Loucy (cell line): Measurements from ENCODE around the gene SCRG1.

ENCODE experiments used
- H2AFZ ChIP-seq: fragments of 200-600 bp; sonication (generic); 2 replicates; pipeline ENCODE4 v1.6.0; 2016; ENCODE audit warnings: antibody characterized with exemption, mild to moderate bottlenecking, low read length, moderate library complexity
- H3F3A ChIP-seq: fragments of 200-600 bp; 2 replicates; pipeline ENCODE4 v1.6.0; 2016; ENCODE audit warnings: antibody characterized with exemption, low read depth, mild to moderate bottlenecking
- H3K27me3 ChIP-seq: fragments of 200-600 bp; sonication (generic); 2 replicates; pipeline ENCODE4 v1.6.1; 2014; ENCODE audit warnings: low read length, mild to moderate bottlenecking; ENCODE audit not compliant: insufficient read depth, poor library complexity, severe bottlenecking
- H3K36me3 ChIP-seq: fragments of 200-600 bp; sonication (generic); 2 replicates; pipeline ENCODE4 v1.6.1; 2016; ENCODE audit warnings: low read length; ENCODE audit not compliant: insufficient read depth
- H3K4me1 ChIP-seq: fragments of 200-600 bp; sonication (generic); 2 replicates; pipeline ENCODE4 v1.5.1; 2014; ENCODE audit warnings: low read length, mild to moderate bottlenecking; ENCODE audit not compliant: insufficient read depth, poor library complexity, severe bottlenecking
- H3K4me2 ChIP-seq: fragments of 200-600 bp; sonication (generic); 2 replicates; pipeline ENCODE4 v1.6.0; 2014; ENCODE audit warnings: antibody characterized with exemption, low read length, low read depth, mild to moderate bottlenecking; ENCODE audit not compliant: poor library complexity, severe bottlenecking
- H3K4me3 ChIP-seq: fragments of 200-600 bp; sonication (generic); 2 replicates; pipeline ENCODE4 v1.5.1; 2014; ENCODE audit warnings: low read length, mild to moderate bottlenecking, mixed read lengths; ENCODE audit not compliant: poor library complexity, severe bottlenecking
- H3K79me2 ChIP-seq: fragments of 200-600 bp; sonication (generic); 2 replicates; pipeline ENCODE4 v1.6.1; 2014; ENCODE audit warnings: low read length; ENCODE audit not compliant: insufficient read depth
- H3K9ac ChIP-seq: fragments of 200-600 bp; sonication (generic); 2 replicates; pipeline ENCODE4 v1.6.0; 2014; ENCODE audit warnings: mild to moderate bottlenecking, low read depth, low read length, moderate library complexity; ENCODE audit not compliant: poor library complexity, severe bottlenecking
- H3K9me2 ChIP-seq: fragments of 200-600 bp; sonication (generic); replicated peaks from 2 replicates; pipeline ENCODE4 v1.6.1; 2016; ENCODE audit warnings: low read depth, low read length, mixed read lengths
- H3K9me3 ChIP-seq: fragments of 200-600 bp; sonication (generic); 2 replicates; pipeline ENCODE4 v1.6.1; 2014; ENCODE audit warnings: mild to moderate bottlenecking, antibody characterized with exemption, low read length, low read depth; ENCODE audit not compliant: insufficient read depth
- H4K20me1 ChIP-seq: fragments of 200-600 bp; sonication (generic); 2 replicates; pipeline ENCODE4 v1.6.0; 2014; ENCODE audit warnings: antibody characterized with exemption, low read length, mild to moderate bottlenecking; ENCODE audit not compliant: insufficient read depth, poor library complexity, severe bottlenecking
- EZH2phosphoT487 ChIP-seq: fragments of 200-600 bp; IDR thresholded peaks from 2 replicates; pipeline ENCODE4 v1.6.1; 2018; ENCODE audit warnings: antibody characterized with exemption, mild to moderate bottlenecking, moderate library complexity, borderline replicate concordance
- TF ChIP-seq, protein P1 (sequence below): fragments of 200-600 bp; sonication (generic); conservative IDR thresholded peaks from 2 replicates; pipeline ENCODE4 v1.5.1; 2014; ENCODE audit warnings: mild to moderate bottlenecking, antibody characterized with exemption, low read length

Gene SCRG1

DNA sequence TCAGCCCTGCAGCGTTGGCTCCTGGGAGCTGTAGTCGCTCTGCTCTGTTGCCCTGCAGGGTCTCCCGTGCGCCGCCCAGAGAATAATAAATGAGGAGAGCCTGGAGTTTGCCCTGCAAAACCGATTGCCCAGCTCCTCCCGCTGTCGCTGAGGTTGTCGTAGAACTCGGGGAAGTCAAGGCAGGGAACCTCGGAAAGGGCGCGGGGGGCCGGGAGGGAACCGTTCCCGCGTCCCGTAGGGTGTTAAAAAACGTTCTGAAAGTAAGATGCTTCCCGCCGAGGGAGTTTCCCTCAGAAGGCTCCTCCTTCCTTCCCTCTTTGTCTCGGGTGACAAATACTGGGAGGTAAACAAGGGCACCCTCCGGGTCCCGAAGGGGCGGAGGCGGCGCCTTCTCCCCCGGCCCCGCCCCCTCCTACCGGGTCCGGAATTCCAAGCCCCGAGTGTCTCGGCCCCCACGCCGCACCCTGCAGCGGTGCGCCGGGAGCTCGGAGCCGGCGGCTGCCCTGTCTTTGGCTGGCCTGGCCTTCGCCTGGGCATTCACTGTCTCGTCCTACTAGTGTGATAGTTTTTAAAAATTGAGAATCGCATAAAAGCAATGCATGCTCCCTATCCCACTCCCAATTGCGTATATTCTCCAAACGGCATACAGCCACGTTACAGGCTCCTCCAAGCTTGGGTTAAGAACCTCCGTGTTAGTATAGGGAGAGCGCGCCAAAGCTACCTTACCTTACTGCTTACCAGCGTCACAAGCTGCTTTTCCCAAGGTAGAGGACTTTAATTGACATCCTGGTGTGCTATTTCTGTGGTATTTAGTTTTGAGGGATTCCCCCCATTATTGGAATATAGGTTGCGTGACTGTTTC is 63.8 kb downstream of the SCRG1 start:
- H3K36me3 ChIP-seq, result peaks cover 31% of the 10 kb centered on the region
- peaks cover 12% of the 10 kb centered on the region for H3K27me3 ChIP-seq
- no peaks in the 10 kb centered on the region for H3K9me3 ChIP-seq
- no peaks in the 10 kb centered on the region for H3K9me2 ChIP-seq
- H3K79me2 ChIP-seq, result peaks cover 82% of the 10 kb centered on the region
- peak overlapping the region; percentile 99 for H3K4me3 ChIP-seq
- peak overlapping the region; percentile 54 for H2AFZ ChIP-seq
- H3K4me2 ChIP-seq, result peak overlapping the region; percentile 97
- TF ChIP-seq, protein P1, sequence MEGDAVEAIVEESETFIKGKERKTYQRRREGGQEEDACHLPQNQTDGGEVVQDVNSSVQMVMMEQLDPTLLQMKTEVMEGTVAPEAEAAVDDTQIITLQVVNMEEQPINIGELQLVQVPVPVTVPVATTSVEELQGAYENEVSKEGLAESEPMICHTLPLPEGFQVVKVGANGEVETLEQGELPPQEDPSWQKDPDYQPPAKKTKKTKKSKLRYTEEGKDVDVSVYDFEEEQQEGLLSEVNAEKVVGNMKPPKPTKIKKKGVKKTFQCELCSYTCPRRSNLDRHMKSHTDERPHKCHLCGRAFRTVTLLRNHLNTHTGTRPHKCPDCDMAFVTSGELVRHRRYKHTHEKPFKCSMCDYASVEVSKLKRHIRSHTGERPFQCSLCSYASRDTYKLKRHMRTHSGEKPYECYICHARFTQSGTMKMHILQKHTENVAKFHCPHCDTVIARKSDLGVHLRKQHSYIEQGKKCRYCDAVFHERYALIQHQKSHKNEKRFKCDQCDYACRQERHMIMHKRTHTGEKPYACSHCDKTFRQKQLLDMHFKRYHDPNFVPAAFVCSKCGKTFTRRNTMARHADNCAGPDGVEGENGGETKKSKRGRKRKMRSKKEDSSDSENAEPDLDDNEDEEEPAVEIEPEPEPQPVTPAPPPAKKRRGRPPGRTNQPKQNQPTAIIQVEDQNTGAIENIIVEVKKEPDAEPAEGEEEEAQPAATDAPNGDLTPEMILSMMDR, result no peak
- no peak for TF ChIP-seq EZH2phosphoT487
- peak overlapping the region; percentile 100 for H3K9ac ChIP-seq
- peaks cover 52% of the 10 kb centered on the region for H3K4me1 ChIP-seq
- no peaks in the 10 kb centered on the region for H3F3A ChIP-seq
- peaks cover 38% of the 10 kb centered on the region for H4K20me1 ChIP-seq
